Neutrophil (primary cell): ENCODE data around the gene ANTXR2.

ENCODE experiments used
- H3K27ac ChIP-seq: fragments of 200-600 bp; sonication (generic); 2 replicates; pipeline ENCODE4 v1.5.1; 2016; ENCODE audit warnings: mild to moderate bottlenecking, moderate library complexity
- H3K27me3 ChIP-seq: fragments of 200-600 bp; sonication (generic); 2 replicates; pipeline ENCODE4 v1.6.0; 2016; ENCODE audit warnings: mild to moderate bottlenecking
- H3K36me3 ChIP-seq: fragments of 200-600 bp; sonication (generic); 2 replicates; pipeline ENCODE4 v1.5.1; 2017
- H3K4me1 ChIP-seq, 2 experiments: fragments of 200-600 bp in 1 of 2; sonication (generic) in 1 of 2; 1 replicate in 1 of 2; 2 replicates in 1 of 2; pipeline versions ENCODE4 v1.5.1 to v1.6.1; 2013 to 2016; ENCODE audit warnings: low read depth in 1 of 2, low read length in 1 of 2, mild to moderate bottlenecking in 1 of 2, moderate library complexity in 1 of 2; ENCODE audit not compliant: control insufficient read depth in 1 of 2, insufficient read depth in 1 of 2
- H3K4me3 ChIP-seq, 2 experiments: fragments of 200-600 bp in 1 of 2; sonication (generic) in 1 of 2; 1 replicate in 1 of 2; 2 replicates in 1 of 2; pipeline ENCODE4 v1.5.1; 2013 to 2016; ENCODE audit warnings: low read depth in 1 of 2, low read length in 1 of 2, mild to moderate bottlenecking in 1 of 2, moderate library complexity in 1 of 2
- H3K9me3 ChIP-seq: fragments of 200-600 bp; sonication (generic); 2 replicates; pipeline ENCODE4 v1.5.1; 2016
- CTCF ChIP-seq: fragments of 200-600 bp; sonication (generic); IDR thresholded peaks from 2 replicates; pipeline ENCODE4 v1.5.1; 2016; ENCODE audit warnings: antibody characterized with exemption

ANTXR2 gene

GRCh38 chr4:80101792-80102116, 28.7 kb upstream of the ANTXR2 start:
- Histone ChIP-seq H3K27ac (peak overlapping the region; percentile 76), H3K9me3 (no peaks in the 10 kb centered on the region), H3K4me3 (no peak overlapping the region), H3K4me1 (peaks cover 54 to 57% of the 10 kb centered on the region in 2 experiments), H3K36me3 (no peaks in the 10 kb centered on the region), H3K27me3 (no peaks in the 10 kb centered on the region)
- TF ChIP-seq CTCF = no peak

- Histone ChIP-seq H3K4me1 (peaks cover 54 to 57% of the 10 kb centered on the region in 2 experiments), H3K9me3 (no peaks in the 10 kb centered on the region), H3K27me3 (no peaks in the 10 kb centered on the region), H3K4me3 (peak overlapping the region in 1 of 2 experiments; percentile 13), H3K27ac (peak overlapping the region; percentile 76), H3K36me3 (no peaks in the 10 kb centered on the region)
- TF ChIP-seq CTCF = no peak
Observed at GRCh38 chr4:80101071-80101791, 28.2 kb upstream of the ANTXR2 start.

GRCh38 chr4:80099671-80100070, 26.6 kb upstream of the ANTXR2 start:
- Histone ChIP-seq H3K36me3 (no peaks in the 10 kb centered on the region), H3K27me3 (no peaks in the 10 kb centered on the region), H3K27ac (peak overlapping the region; percentile 76), H3K4me3 (no peak overlapping the region), H3K9me3 (no peaks in the 10 kb centered on the region), H3K4me1 (peaks cover 49 to 52% of the 10 kb centered on the region in 2 experiments)
- no peak for TF ChIP-seq CTCF

GRCh38 chr4:80098635-80099034, 25.6 kb upstream of the ANTXR2 start:
- Histone ChIP-seq H3K27me3 (no peaks in the 10 kb centered on the region), H3K9me3 (no peaks in the 10 kb centered on the region), H3K4me1 (peaks cover 39 to 42% of the 10 kb centered on the region in 2 experiments), H3K36me3 (no peaks in the 10 kb centered on the region), H3K4me3 (no peak overlapping the region), H3K27ac (no peak overlapping the region)
- TF ChIP-seq CTCF = no peak

- peaks cover 31 to 34% of the 10 kb centered on the region in 2 experiments for H3K4me1 ChIP-seq
- H3K27ac ChIP-seq = no peak overlapping the region
- no peaks in the 10 kb centered on the region for H3K9me3 ChIP-seq
- no peak overlapping the region for H3K4me3 ChIP-seq
- no peak for TF ChIP-seq CTCF
- H3K36me3 ChIP-seq = no peaks in the 10 kb centered on the region
- no peaks in the 10 kb centered on the region for H3K27me3 ChIP-seq
Observed at GRCh38 chr4:80097400-80098177, 24.6 kb upstream of the ANTXR2 start.
